HEK293 (cell line): ENCODE measurements around the gene PLPP1.

ENCODE experiments used
- CTCF ChIA-PET: fragments of 350-600 bp; formaldehyde crosslinking; extraction: SDS; loops from one replicate; lab custom pipeline; 2021; ENCODE audit warnings: antibody characterized with exemption; lab: Yijun Ruan, JAX
- POLR2A ChIA-PET: fragments of 300-600 bp; formaldehyde crosslinking; extraction: SDS; loops from one replicate; lab custom pipeline; 2020; ENCODE audit warnings: antibody characterized with exemption, inconsistent platforms; lab: Yijun Ruan, JAX
- H3K27ac ChIP-seq: fragments of 200-500 bp; sonication (Bioruptor generic); 2 replicates; pipeline ENCODE4 v1.5.1; 2014; ENCODE audit warnings: low read depth, low read length, control low read depth, inconsistent platforms; ENCODE audit errors: extremely low read depth
- H3K36me3 ChIP-seq, 2 experiments: fragments of 200-500 bp in 1 of 2; sonication (Bioruptor generic) in 1 of 2; 1 replicate in 1 of 2; 2 replicates in 1 of 2; pipeline ENCODE4 v1.5.1; 2014 to 2017; ENCODE audit warnings: inconsistent platforms in 2 of 2, low read length in 2 of 2; ENCODE audit not compliant: control insufficient read depth in 2 of 2, insufficient read depth in 1 of 2
- H3K4me1 ChIP-seq: fragments of 200-500 bp; sonication (Bioruptor generic); 2 replicates; pipeline ENCODE4 v1.5.1; 2014; ENCODE audit warnings: mild to moderate bottlenecking, low read length, inconsistent platforms; ENCODE audit not compliant: control insufficient read depth, insufficient read depth
- H3K4me3 ChIP-seq: 2 replicates; pipeline ENCODE4 v1.5.1; 2011; ENCODE audit warnings: low read depth, mild to moderate bottlenecking, control low read depth, low read length, moderate library complexity
- H3K9me3 ChIP-seq: fragments of 200-500 bp; sonication (Bioruptor generic); 2 replicates; pipeline ENCODE4 v1.5.1; 2014; ENCODE audit warnings: low read depth, low read length, inconsistent platforms; ENCODE audit not compliant: control insufficient read depth, insufficient read depth
- BCL11A ChIP-seq: fragments of 450-650 bp; formaldehyde crosslinking; IDR thresholded peaks from 2 replicates; pipeline ENCODE4 v1.5.1; 2016; ENCODE audit warnings: low read depth, missing biosample characterization, missing genetic modification characterization
- GLIS2 ChIP-seq: fragments of 450-650 bp; formaldehyde crosslinking; IDR thresholded peaks from 2 replicates; pipeline ENCODE4 v1.5.1; 2016; ENCODE audit warnings: missing biosample characterization, missing genetic modification characterization
- KLF16 ChIP-seq: fragments of 450-650 bp; formaldehyde crosslinking; IDR thresholded peaks from 2 replicates; pipeline ENCODE4 v1.5.1; 2017; ENCODE audit warnings: missing biosample characterization, missing genetic modification characterization
- OVOL3 ChIP-seq: fragments of 450-650 bp; formaldehyde crosslinking; IDR thresholded peaks from 2 replicates; pipeline ENCODE4 v1.5.1; 2016; ENCODE audit warnings: missing biosample characterization, missing genetic modification characterization
- SCRT1 ChIP-seq: fragments of 450-650 bp; formaldehyde crosslinking; IDR thresholded peaks from 2 replicates; pipeline ENCODE4 v1.5.1; 2016; ENCODE audit warnings: missing biosample characterization, missing genetic modification characterization, borderline replicate concordance
- SCRT2 ChIP-seq: fragments of 450-650 bp; formaldehyde crosslinking; IDR thresholded peaks from 2 replicates; pipeline ENCODE4 v1.5.1; 2016; ENCODE audit warnings: missing biosample characterization, missing genetic modification characterization
- YY1 ChIP-seq: fragments of 450-650 bp; formaldehyde crosslinking; IDR thresholded peaks from 2 replicates; pipeline ENCODE4 v1.5.1; 2018; ENCODE audit warnings: missing biosample characterization, missing genetic modification characterization
- ZBTB11 ChIP-seq: fragments of 450-650 bp; formaldehyde crosslinking; conservative IDR thresholded peaks from 2 replicates; pipeline ENCODE4 v1.5.1; 2016; ENCODE audit warnings: low read depth, missing biosample characterization, missing genetic modification characterization
- ZFP69B ChIP-seq: fragments of 450-650 bp; formaldehyde crosslinking; IDR thresholded peaks from 2 replicates; pipeline ENCODE4 v1.5.1; 2016; ENCODE audit warnings: missing biosample characterization, missing genetic modification characterization
- ZNF174 ChIP-seq: fragments of 450-650 bp; formaldehyde crosslinking; IDR thresholded peaks from 2 replicates; pipeline ENCODE4 v1.5.0; 2017; ENCODE audit warnings: missing biosample characterization, mild to moderate bottlenecking, missing genetic modification characterization
- ZNF18 ChIP-seq: fragments of 450-650 bp; formaldehyde crosslinking; IDR thresholded peaks from 2 replicates; pipeline ENCODE4 v1.5.1; 2016; ENCODE audit warnings: missing biosample characterization, missing genetic modification characterization
- ZNF211 ChIP-seq: fragments of 450-650 bp; formaldehyde crosslinking; IDR thresholded peaks from 2 replicates; pipeline ENCODE4 v1.5.1; 2016; ENCODE audit warnings: low read depth, missing biosample characterization, missing genetic modification characterization
- ZNF311 ChIP-seq: fragments of 450-650 bp; formaldehyde crosslinking; IDR thresholded peaks from 2 replicates; pipeline ENCODE4 v1.5.1; 2017; ENCODE audit warnings: missing biosample characterization, missing genetic modification characterization, borderline replicate concordance
- ZNF366 ChIP-seq: fragments of 450-650 bp; formaldehyde crosslinking; conservative IDR thresholded peaks from 2 replicates; pipeline ENCODE4 v1.5.1; 2016; ENCODE audit warnings: missing biosample characterization, missing genetic modification characterization
- ZNF530 ChIP-seq: fragments of 450-650 bp; formaldehyde crosslinking; IDR thresholded peaks from 2 replicates; pipeline ENCODE4 v1.5.1; 2016; ENCODE audit warnings: low read depth, missing biosample characterization, missing genetic modification characterization
- ZNF561 ChIP-seq: fragments of 450-650 bp; IDR thresholded peaks from 2 replicates; pipeline ENCODE4 v1.5.1; 2018; ENCODE audit warnings: missing biosample characterization, missing genetic modification characterization, borderline replicate concordance
- ZNF629 ChIP-seq: fragments of 450-650 bp; formaldehyde crosslinking; IDR thresholded peaks from 2 replicates; pipeline ENCODE4 v1.5.1; 2017; ENCODE audit warnings: missing biosample characterization, missing genetic modification characterization
- ZNF692 ChIP-seq: fragments of 450-650 bp; formaldehyde crosslinking; IDR thresholded peaks from 2 replicates; pipeline ENCODE4 v1.5.1; 2016; ENCODE audit warnings: missing biosample characterization, missing genetic modification characterization
- ZNF76 ChIP-seq: fragments of 450-650 bp; formaldehyde crosslinking; IDR thresholded peaks from 2 replicates; pipeline ENCODE4; 2016; ENCODE audit warnings: low read depth, missing biosample characterization, missing genetic modification characterization, borderline replicate concordance
- TF ChIP-seq, protein P1 (sequence below): fragments of 450-650 bp; formaldehyde crosslinking; IDR thresholded peaks from 2 replicates; pipeline ENCODE4 v1.5.1; 2016; ENCODE audit warnings: missing biosample characterization, missing genetic modification characterization, low read depth
- TF ChIP-seq, protein P2 (sequence below): fragments of 450-650 bp; formaldehyde crosslinking; IDR thresholded peaks from 2 replicates; pipeline ENCODE4 v1.5.1; 2017; ENCODE audit warnings: missing biosample characterization, missing genetic modification characterization
- TF ChIP-seq, protein P3 (sequence below): fragments of 450-650 bp; formaldehyde crosslinking; IDR thresholded peaks from 2 replicates; pipeline ENCODE4 v1.5.1; 2016; ENCODE audit warnings: missing biosample characterization, missing genetic modification characterization

Gene PLPP1

DNA sequence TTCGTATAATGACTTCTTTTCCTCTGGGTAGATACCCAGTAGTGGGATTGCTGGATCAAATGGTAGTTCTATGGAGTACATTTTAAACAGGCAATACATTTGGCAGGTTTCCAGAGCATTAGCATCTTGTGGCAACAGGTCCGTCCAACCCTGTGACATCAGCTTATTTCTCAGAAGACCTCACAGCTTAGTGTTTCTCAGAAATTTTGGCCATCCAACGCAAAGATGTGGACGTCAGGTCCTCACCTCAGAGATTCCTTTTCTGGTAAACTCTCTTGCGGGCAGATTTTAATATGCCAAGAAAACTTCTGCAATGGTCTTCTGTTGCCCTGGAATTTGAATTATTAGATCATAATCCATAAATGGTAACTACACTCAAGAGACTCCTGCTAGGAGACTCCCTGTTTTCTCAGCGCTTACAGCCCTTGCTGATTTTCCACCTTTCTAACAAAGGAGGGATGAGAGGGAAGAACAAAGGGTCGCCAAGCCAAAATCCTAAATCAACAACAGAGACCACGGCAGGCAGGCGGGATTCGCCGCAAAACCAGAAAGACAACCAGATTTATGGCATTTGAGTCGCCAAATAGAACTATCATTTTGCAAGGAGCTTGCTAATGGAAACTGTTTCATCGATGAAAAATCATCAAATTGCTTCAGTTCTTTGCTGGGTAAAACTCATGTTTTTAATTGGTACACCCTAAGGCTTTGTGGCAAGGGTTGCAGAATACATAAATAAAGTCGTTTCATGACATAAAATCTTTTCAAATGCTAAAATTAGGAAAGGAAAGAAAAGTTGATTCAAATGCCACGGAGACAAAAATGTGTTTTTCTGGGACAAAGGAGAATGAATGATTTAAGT, 34.1 kb upstream of the PLPP1 start:
- POLR2A ChIA-PET = no interaction called here
- no peak overlapping the region for H3K4me3 ChIP-seq
- TF ChIP-seq ZNF692 (tag by site-specific recombination) (peak; percentile 64; the same call in 1 of the 2 replicates), ZNF629 (no peak), ZNF174 (tag by site-specific recombination) (no peak), SCRT1 (tag by site-specific recombination) (peak; percentile 58; the same call in 1 of the 2 replicates), ZNF366 (tag by site-specific recombination) (no peak), ZNF311 (tag by site-specific recombination) (no peak), ZFP69B (tag by site-specific recombination) (0 out of 2 replicates have a peak, but pooled peaks have one; percentile 43), ZNF561 (no peak), BCL11A (no peak), SCRT2 (peak; percentile 84), YY1 (tag by site-specific recombination) (no peak)
- TF ChIP-seq, protein P1, sequence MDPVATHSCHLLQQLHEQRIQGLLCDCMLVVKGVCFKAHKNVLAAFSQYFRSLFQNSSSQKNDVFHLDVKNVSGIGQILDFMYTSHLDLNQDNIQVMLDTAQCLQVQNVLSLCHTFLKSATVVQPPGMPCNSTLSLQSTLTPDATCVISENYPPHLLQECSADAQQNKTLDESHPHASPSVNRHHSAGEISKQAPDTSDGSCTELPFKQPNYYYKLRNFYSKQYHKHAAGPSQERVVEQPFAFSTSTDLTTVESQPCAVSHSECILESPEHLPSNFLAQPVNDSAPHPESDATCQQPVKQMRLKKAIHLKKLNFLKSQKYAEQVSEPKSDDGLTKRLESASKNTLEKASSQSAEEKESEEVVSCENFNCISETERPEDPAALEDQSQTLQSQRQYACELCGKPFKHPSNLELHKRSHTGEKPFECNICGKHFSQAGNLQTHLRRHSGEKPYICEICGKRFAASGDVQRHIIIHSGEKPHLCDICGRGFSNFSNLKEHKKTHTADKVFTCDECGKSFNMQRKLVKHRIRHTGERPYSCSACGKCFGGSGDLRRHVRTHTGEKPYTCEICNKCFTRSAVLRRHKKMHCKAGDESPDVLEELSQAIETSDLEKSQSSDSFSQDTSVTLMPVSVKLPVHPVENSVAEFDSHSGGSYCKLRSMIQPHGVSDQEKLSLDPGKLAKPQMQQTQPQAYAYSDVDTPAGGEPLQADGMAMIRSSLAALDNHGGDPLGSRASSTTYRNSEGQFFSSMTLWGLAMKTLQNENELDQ (tag by site-specific recombination) = no peak
- H3K4me1 ChIP-seq = no peaks in the 10 kb centered on the region
- no peaks in the 10 kb centered on the region for H3K36me3 ChIP-seq
- H3K9me3 ChIP-seq = no peaks in the 10 kb centered on the region
- no peak overlapping the region for H3K27ac ChIP-seq
- CTCF ChIA-PET = interaction anchor here (0.6 kb wide), 1 partner anchor 53 kb away, joined by 3 read pairs; no protein-coding TSS in a partner anchor

GRCh38 chr5:55564721-55565120, 30.0 kb upstream of the PLPP1 start:
- Histone ChIP-seq H3K4me3 (no peak overlapping the region), H3K36me3 (no peaks in the 10 kb centered on the region), H3K4me1 (no peaks in the 10 kb centered on the region), H3K27ac (no peak overlapping the region), H3K9me3 (no peaks in the 10 kb centered on the region)
- ChIA-PET CTCF (no interaction called here), POLR2A (no interaction called here)
- TF ChIP-seq KLF16 (no peak), ZBTB11 (tag by site-specific recombination) (no peak), ZNF211 (tag by site-specific recombination) (no peak), ZNF18 (tag by site-specific recombination) (no peak), GLIS2 (no peak), ZNF530 (no peak), OVOL3 (no peak), ZNF76 (no peak)
- TF ChIP-seq, protein P2, sequence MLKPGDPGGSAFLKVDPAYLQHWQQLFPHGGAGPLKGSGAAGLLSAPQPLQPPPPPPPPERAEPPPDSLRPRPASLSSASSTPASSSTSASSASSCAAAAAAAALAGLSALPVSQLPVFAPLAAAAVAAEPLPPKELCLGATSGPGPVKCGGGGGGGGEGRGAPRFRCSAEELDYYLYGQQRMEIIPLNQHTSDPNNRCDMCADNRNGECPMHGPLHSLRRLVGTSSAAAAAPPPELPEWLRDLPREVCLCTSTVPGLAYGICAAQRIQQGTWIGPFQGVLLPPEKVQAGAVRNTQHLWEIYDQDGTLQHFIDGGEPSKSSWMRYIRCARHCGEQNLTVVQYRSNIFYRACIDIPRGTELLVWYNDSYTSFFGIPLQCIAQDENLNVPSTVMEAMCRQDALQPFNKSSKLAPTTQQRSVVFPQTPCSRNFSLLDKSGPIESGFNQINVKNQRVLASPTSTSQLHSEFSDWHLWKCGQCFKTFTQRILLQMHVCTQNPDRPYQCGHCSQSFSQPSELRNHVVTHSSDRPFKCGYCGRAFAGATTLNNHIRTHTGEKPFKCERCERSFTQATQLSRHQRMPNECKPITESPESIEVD (tag by site-specific recombination) = no peak
- TF ChIP-seq, protein P3, sequence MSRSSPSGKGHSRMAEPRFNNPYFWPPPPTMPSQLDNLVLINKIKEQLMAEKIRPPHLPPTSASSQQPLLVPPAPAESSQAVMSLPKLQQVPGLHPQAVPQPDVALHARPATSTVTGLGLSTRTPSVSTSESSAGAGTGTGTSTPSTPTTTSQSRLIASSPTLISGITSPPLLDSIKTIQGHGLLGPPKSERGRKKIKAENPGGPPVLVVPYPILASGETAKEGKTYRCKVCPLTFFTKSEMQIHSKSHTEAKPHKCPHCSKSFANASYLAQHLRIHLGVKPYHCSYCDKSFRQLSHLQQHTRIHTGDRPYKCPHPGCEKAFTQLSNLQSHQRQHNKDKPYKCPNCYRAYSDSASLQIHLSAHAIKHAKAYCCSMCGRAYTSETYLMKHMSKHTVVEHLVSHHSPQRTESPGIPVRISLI (tag by site-specific recombination) = no peak
